CD8-positive, alpha-beta memory T cell (primary cell): ENCODE data around the gene WFS1. TPM values are rescaled to one million over a fixed set of nuclear protein-coding genes. Genes with fewer than 3 reads are reported as not detected.
A peak's percentile ranks its signal among the peaks of the same experiment; 100 is the strongest.

Source experiments
- CTCF ChIA-PET: fragments of 350-600 bp; sonication (Branson Sonifier 250); formaldehyde crosslinking; loops from one replicate; lab custom pipeline; 2021; ENCODE audit warnings: antibody characterized with exemption; lab: Charles Lee
- POLR2A ChIA-PET: fragments of 350-600 bp; sonication (Branson Sonifier 250); formaldehyde crosslinking; loops from one replicate; lab custom pipeline; 2021; ENCODE audit warnings: antibody characterized with exemption; lab: Charles Lee
- DNase-seq, 5 donors: peaks; one replicate each; pipeline versions ENCODE4 v3.0.0 to v3.0.0-alpha.2; 2020 to 2022; ENCODE audit warnings: mixed read lengths in 1 of 5
- H3K27ac ChIP-seq: one replicate; pipeline ENCODE4 v1.7.0; 2013; ENCODE audit warnings: low read depth, mild to moderate bottlenecking, low read length, moderate library complexity
- H3K27me3 ChIP-seq: 2 replicates; pipeline ENCODE4 v1.7.0; 2013; ENCODE audit warnings: low read length, mild to moderate bottlenecking; ENCODE audit not compliant: insufficient read depth, poor library complexity, severe bottlenecking
- H3K36me3 ChIP-seq: 2 replicates; pipeline ENCODE4 v1.7.0; 2013; ENCODE audit warnings: mild to moderate bottlenecking, low read length, moderate library complexity; ENCODE audit not compliant: insufficient read depth
- H3K4me1 ChIP-seq: 2 replicates; pipeline ENCODE4 v1.7.0; 2013; ENCODE audit warnings: mild to moderate bottlenecking, low read length, moderate library complexity; ENCODE audit not compliant: insufficient read depth
- H3K4me3 ChIP-seq: 2 replicates; pipeline ENCODE4 v1.7.0; 2013; ENCODE audit warnings: mild to moderate bottlenecking, low read length
- H3K9me3 ChIP-seq: 2 replicates; pipeline ENCODE4 v1.7.0; 2013; ENCODE audit warnings: mild to moderate bottlenecking, low read length
- H3K27ac Mint-ChIP-seq, 8 donors: one replicate each; pipeline ENCODE4 v1.8.0; 2020 to 2021; ENCODE audit warnings: mixed read lengths in 8 of 8, mild to moderate bottlenecking in 6 of 8, inconsistent platforms in 3 of 8, moderate library complexity in 3 of 8
- H3K27me3 Mint-ChIP-seq, 2 donors: one replicate each; pipeline ENCODE4 v1.8.0; 2020 to 2021; ENCODE audit warnings: mixed read lengths in 2 of 2, mild to moderate bottlenecking in 1 of 2, moderate library complexity in 1 of 2
- H3K36me3 Mint-ChIP-seq, 3 donors: one replicate each; pipeline ENCODE4 v1.8.0; 2020 to 2021; ENCODE audit warnings: mixed read lengths in 3 of 3, inconsistent platforms in 1 of 3, mild to moderate bottlenecking in 1 of 3
- H3K4me1 Mint-ChIP-seq, 3 donors: one replicate each; pipeline ENCODE4 v1.8.0; 2020 to 2021; ENCODE audit warnings: mixed read lengths in 3 of 3, inconsistent platforms in 1 of 3, mild to moderate bottlenecking in 1 of 3
- H3K4me3 Mint-ChIP-seq, 7 donors: one replicate each; pipeline ENCODE4 v1.8.0; 2020 to 2021; ENCODE audit warnings: mixed read lengths in 7 of 7, mild to moderate bottlenecking in 6 of 7, moderate library complexity in 4 of 7, inconsistent platforms in 2 of 7
- H3K9me3 Mint-ChIP-seq, 5 donors: one replicate each; pipeline ENCODE4 v1.8.0; 2020 to 2022; ENCODE audit warnings: mixed read lengths in 5 of 5, mild to moderate bottlenecking in 3 of 5, moderate library complexity in 2 of 5, inconsistent platforms in 1 of 5
- polyA plus RNA-seq: library from polyadenylated mRNA; unstranded; fragments of 300-500 nt; fragmentation: Illumina TruSeq; gene quantifications from one replicate; pipeline ENCODE4 v1.2.3, GENCODE V29; 2021
- total RNA-seq, 2 experiments: library from RNA; stranded (reverse); gene quantifications; one replicate each; pipeline ENCODE4 v1.2.3, GENCODE V29; 2021

The WFS1 gene
- total and polyA plus RNA-seq, 3 experiments from 2014 or later = 3.4 to 5.1 (median 5.1) TPM

GRCh38 chr4:6338951-6339817 is 69.5 kb downstream of the WFS1 start:
- CTCF ChIA-PET = interaction anchor here (1.7 kb wide), 1 partner anchor 12 kb away, joined by 8 read pairs; no protein-coding TSS in a partner anchor
- H3K27me3 Mint-ChIP-seq = peaks cover 10 to 50% of the 10 kb centered on the region in 2 donors
- H3K4me1 ChIP-seq = peaks cover 10% of the 10 kb centered on the region
- no peaks in the 10 kb centered on the region for H3K27me3 ChIP-seq
- H3K4me3 ChIP-seq = no peak overlapping the region
- no peak overlapping the region for H3K27ac ChIP-seq
- H3K9me3 ChIP-seq = no peaks in the 10 kb centered on the region
- no peak for DNase-seq
- H3K4me1 Mint-ChIP-seq = peaks cover 26 to 27% (median 26%) of the 10 kb centered on the region in 3 donors
- H3K36me3 Mint-ChIP-seq = no peaks in the 10 kb centered on the region
- peak overlapping the region in 2 of 8 donors; percentile 17 to 85 for H3K27ac Mint-ChIP-seq
- H3K36me3 ChIP-seq = no peaks in the 10 kb centered on the region
- POLR2A ChIA-PET = no interaction called here
- no peaks in the 10 kb centered on the region for H3K9me3 Mint-ChIP-seq
- H3K4me3 Mint-ChIP-seq = peak overlapping the region in 3 of 7 donors; percentile 22 to 76 (median 39)

GRCh38 chr4:6339818-6340445 is 70.3 kb downstream of the WFS1 start:
- Histone ChIP-seq H3K4me3 (no peak overlapping the region), H3K9me3 (no peaks in the 10 kb centered on the region), H3K36me3 (no peaks in the 10 kb centered on the region), H3K27ac (no peak overlapping the region), H3K4me1 (peaks cover 10% of the 10 kb centered on the region), H3K27me3 (no peaks in the 10 kb centered on the region)
- no peak for DNase-seq
- ChIA-PET CTCF (interaction anchor here (0.9 to 1.7 kb wide), 3 partner anchors 12 to 89 kb away, joined by 3 to 8 read pairs (median 4); no protein-coding TSS in a partner anchor), POLR2A (no interaction called here)
- Mint-ChIP-seq H3K36me3 (no peaks in the 10 kb centered on the region), H3K9me3 (no peaks in the 10 kb centered on the region), H3K4me3 (no peak overlapping the region), H3K27me3 (peaks cover 8 to 48% of the 10 kb centered on the region in 2 donors), H3K27ac (peak overlapping the region in 1 of 8 donors; percentile 58), H3K4me1 (peaks cover 26 to 27% (median 26%) of the 10 kb centered on the region in 3 donors)

- no peaks in the 10 kb centered on the region for H3K9me3 ChIP-seq
- H3K36me3 Mint-ChIP-seq = no peaks in the 10 kb centered on the region
- H3K27me3 Mint-ChIP-seq = peaks cover 6 to 42% of the 10 kb centered on the region in 2 donors
- H3K4me3 Mint-ChIP-seq = no peak overlapping the region
- H3K9me3 Mint-ChIP-seq = no peaks in the 10 kb centered on the region
- ChIA-PET POLR2A (no interaction called here), CTCF (interaction anchor here (0.6 to 1.0 kb wide), 3 partner anchors 13 to 229 kb away, joined by 3 to 4 read pairs (median 3); no protein-coding TSS in a partner anchor)
- H3K4me3 ChIP-seq = no peak overlapping the region
- H3K27ac Mint-ChIP-seq = no peak overlapping the region
- H3K4me1 ChIP-seq = peaks cover 10% of the 10 kb centered on the region
- DNase-seq = no peak
- no peak overlapping the region for H3K27ac ChIP-seq
- H3K36me3 ChIP-seq = no peaks in the 10 kb centered on the region
- H3K27me3 ChIP-seq = no peaks in the 10 kb centered on the region
- H3K4me1 Mint-ChIP-seq = peaks cover 26 to 27% (median 26%) of the 10 kb centered on the region in 3 donors
These were observed 70.9 kb downstream of the WFS1 start for GRCh38 chr4:6340446-6341015.

- Histone ChIP-seq H3K4me1 (peaks cover 10% of the 10 kb centered on the region), H3K27me3 (no peaks in the 10 kb centered on the region), H3K9me3 (no peaks in the 10 kb centered on the region), H3K36me3 (no peaks in the 10 kb centered on the region), H3K27ac (no peak overlapping the region), H3K4me3 (no peak overlapping the region)
- H3K9me3 Mint-ChIP-seq = no peaks in the 10 kb centered on the region
- H3K27ac Mint-ChIP-seq = no peak overlapping the region
- no peaks in the 10 kb centered on the region for H3K36me3 Mint-ChIP-seq
- H3K27me3 Mint-ChIP-seq = peaks cover 6 to 44% of the 10 kb centered on the region in 2 donors
- H3K4me1 Mint-ChIP-seq = peaks cover 26 to 27% (median 26%) of the 10 kb centered on the region in 3 donors
- ChIA-PET CTCF (no interaction called here), POLR2A (no interaction called here)
- no peak overlapping the region for H3K4me3 Mint-ChIP-seq
- no peak for DNase-seq
These were observed 72.0 kb downstream of the WFS1 start for GRCh38 chr4:6341696-6342095.

GRCh38 chr4:6342530-6343293 is 73.1 kb downstream of the WFS1 start:
- Histone ChIP-seq H3K27ac (no peak overlapping the region), H3K27me3 (no peaks in the 10 kb centered on the region), H3K4me3 (no peak overlapping the region), H3K9me3 (no peaks in the 10 kb centered on the region), H3K4me1 (peaks cover 4% of the 10 kb centered on the region), H3K36me3 (no peaks in the 10 kb centered on the region)
- CTCF ChIA-PET = interaction anchor here (2.3 kb wide), 1 partner anchor 15 kb away, joined by 9 read pairs; no protein-coding TSS in a partner anchor
- no peaks in the 10 kb centered on the region for H3K36me3 Mint-ChIP-seq
- peaks cover 6 to 35% of the 10 kb centered on the region in 2 donors for H3K27me3 Mint-ChIP-seq
- POLR2A ChIA-PET = no interaction called here
- no peaks in the 10 kb centered on the region for H3K9me3 Mint-ChIP-seq
- no peak overlapping the region for H3K4me3 Mint-ChIP-seq
- H3K27ac Mint-ChIP-seq = no peak overlapping the region
- H3K4me1 Mint-ChIP-seq = peaks cover 17 to 20% (median 18%) of the 10 kb centered on the region in 3 donors
- DNase-seq = no peak

- Mint-ChIP-seq H3K27me3 (peaks cover 7 to 32% of the 10 kb centered on the region in 2 donors), H3K9me3 (no peaks in the 10 kb centered on the region), H3K4me1 (peaks cover 5 to 8% (median 5%) of the 10 kb centered on the region in 3 donors), H3K27ac (no peak overlapping the region), H3K36me3 (no peaks in the 10 kb centered on the region), H3K4me3 (no peak overlapping the region)
- ChIA-PET CTCF (interaction anchor here (2.3 kb wide), 1 partner anchor 17 kb away, joined by 9 read pairs; no protein-coding TSS in a partner anchor), POLR2A (no interaction called here)
- Histone ChIP-seq H3K9me3 (no peaks in the 10 kb centered on the region), H3K36me3 (no peaks in the 10 kb centered on the region), H3K27me3 (no peaks in the 10 kb centered on the region), H3K27ac (no peak overlapping the region), H3K4me3 (no peak overlapping the region), H3K4me1 (no peaks in the 10 kb centered on the region)
- no peak for DNase-seq
These were observed 74.3 kb downstream of the WFS1 start for GRCh38 chr4:6343939-6344408.

- CTCF ChIA-PET = interaction anchor here (2.3 kb wide), 1 partner anchor 18 kb away, joined by 9 read pairs; no protein-coding TSS in a partner anchor
- H3K4me3 Mint-ChIP-seq = no peak overlapping the region
- no peaks in the 10 kb centered on the region for H3K36me3 ChIP-seq
- no peaks in the 10 kb centered on the region for H3K4me1 ChIP-seq
- POLR2A ChIA-PET = no interaction called here
- no peaks in the 10 kb centered on the region for H3K27me3 ChIP-seq
- DNase-seq = no peak
- peaks cover 0 to 3% (median 0%) of the 10 kb centered on the region in 3 donors for H3K4me1 Mint-ChIP-seq
- H3K27ac ChIP-seq = no peak overlapping the region
- H3K27me3 Mint-ChIP-seq = peaks cover 9 to 27% of the 10 kb centered on the region in 2 donors
- H3K4me3 ChIP-seq = no peak overlapping the region
- H3K9me3 Mint-ChIP-seq = no peaks in the 10 kb centered on the region
- H3K9me3 ChIP-seq = no peaks in the 10 kb centered on the region
- H3K36me3 Mint-ChIP-seq = no peaks in the 10 kb centered on the region
- H3K27ac Mint-ChIP-seq = no peak overlapping the region
These were observed 75.6 kb downstream of the WFS1 start for GRCh38 chr4:6345096-6345830.
